Suprapubic skin (tissue), 4 donors: ENCODE data around the gene ATG4A. TPM values are rescaled to one million over a fixed set of nuclear protein-coding genes. Genes with fewer than 3 reads are reported as not detected.

Experiments
- DNase-seq, 2 donors: peaks; one replicate each; pipeline ENCODE4 v3.0.0-alpha.2; 2019; ENCODE audit warnings: low spot score in 2 of 2
- H3K27ac ChIP-seq: fragments of 200-600 bp; sonication (generic); one replicate; pipeline ENCODE4 v1.5.1; 2019
- H3K27me3 ChIP-seq: fragments of 200-600 bp; sonication (generic); one replicate; pipeline ENCODE4 v1.5.1; 2019
- H3K36me3 ChIP-seq: fragments of 200-600 bp; sonication (generic); one replicate; pipeline ENCODE4 v1.5.1; 2019
- H3K4me1 ChIP-seq: fragments of 200-600 bp; sonication (generic); one replicate; pipeline ENCODE4 v1.5.1; 2019
- H3K4me3 ChIP-seq: fragments of 200-600 bp; sonication (generic); one replicate; pipeline ENCODE4 v1.5.1; 2019; ENCODE audit warnings: mild to moderate bottlenecking
- H3K9me3 ChIP-seq: fragments of 200-600 bp; sonication (generic); one replicate; pipeline ENCODE4 v1.5.1; 2019
- CTCF ChIP-seq, 2 donors: fragments of 200-600 bp in 1 of 2; fragments of 450-650 bp in 1 of 2; sonication (generic) in 1 of 2; IDR thresholded peaks; one replicate each; pipeline ENCODE4 v1.5.1; 2016 to 2019; ENCODE audit warnings: antibody characterized with exemption in 2 of 2, mild to moderate bottlenecking in 1 of 2, moderate library complexity in 1 of 2
- EP300 ChIP-seq: sonication (generic); formaldehyde crosslinking; IDR thresholded peaks from one replicate; pipeline ENCODE4 v1.6.1; 2017; ENCODE audit warnings: antibody characterized with exemption
- POLR2A ChIP-seq, 2 donors: fragments of 450-650 bp; IDR thresholded peaks; one replicate each; pipeline ENCODE4 v1.6.1; 2017; ENCODE audit warnings: antibody characterized with exemption in 2 of 2, mild to moderate bottlenecking in 2 of 2, moderate library complexity in 2 of 2
- POLR2AphosphoS5 ChIP-seq, 3 donors: sonication (generic); formaldehyde crosslinking; IDR thresholded peaks; one replicate each; pipeline ENCODE4 v1.6.1; 2017; ENCODE audit warnings: antibody characterized with exemption in 3 of 3
- WGBS: methylation state at CpG from one replicate; pipeline ENCODE4 v1.1.5; 2018; 5-methylcytosine and 5-hydroxymethylcytosine counted together
- total RNA-seq, 4 donors: library from RNA; depleted of rRNA; stranded (reverse); fragments of >200 nt; gene quantifications; one replicate each; pipeline ENCODE4 v1.1.0, GENCODE V29; 2016

ATG4A gene
- total RNA-seq, 4 donors from 2014 or later = 9.6 to 14.1 (median 12.7) TPM

DNA sequence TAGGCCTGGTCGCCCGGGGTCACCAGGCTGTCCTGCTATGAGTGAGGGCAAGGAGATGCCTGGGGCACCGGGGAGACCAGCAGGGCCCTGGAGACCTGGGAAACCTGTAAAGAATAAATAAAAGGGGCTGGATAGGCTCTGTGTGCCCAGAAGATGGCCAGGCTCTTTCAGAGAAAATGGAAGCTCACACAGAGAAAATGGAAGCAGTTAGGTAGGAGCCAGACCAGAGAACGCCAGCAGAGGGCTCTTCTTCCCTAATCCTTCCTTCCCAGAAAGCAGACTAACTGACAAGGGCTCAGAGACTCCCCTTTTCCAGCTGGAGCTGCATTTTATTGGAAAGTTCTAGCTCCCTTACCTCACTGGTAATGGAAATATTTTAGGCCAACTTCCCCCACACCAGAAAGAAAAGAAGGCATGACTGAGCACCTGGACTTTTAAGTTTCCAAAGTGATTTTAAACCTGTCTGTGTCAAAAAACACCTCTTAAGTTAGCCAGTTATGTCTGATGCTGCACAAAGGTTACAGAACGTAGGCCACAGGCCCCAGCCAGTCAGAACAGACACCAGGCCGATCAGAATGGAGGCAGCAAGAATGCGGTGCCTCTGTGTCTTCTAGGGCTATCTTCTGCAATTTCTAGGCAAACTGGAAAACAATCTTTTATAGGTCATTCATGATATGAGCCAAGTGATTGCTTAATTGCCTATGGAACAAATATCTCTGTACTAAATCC is 74.0 kb downstream of the ATG4A start:
- H3K27ac ChIP-seq = no peak overlapping the region
- H3K9me3 ChIP-seq = no peaks in the 10 kb centered on the region
- no peaks in the 10 kb centered on the region for H3K36me3 ChIP-seq
- no peaks in the 10 kb centered on the region for H3K4me1 ChIP-seq
- DNase-seq = no peak
- WGBS = 64% methylated on average over 7 of the region's 7 CpGs
- TF ChIP-seq EP300 = no peak
- TF ChIP-seq POLR2AphosphoS5 (IDR thresholded peaks at IDR 0.05) = no peak
- TF ChIP-seq POLR2A (IDR thresholded peaks at IDR 0.05) = no peak
- TF ChIP-seq CTCF (IDR thresholded peaks at IDR 0.05) = no peak
- H3K4me3 ChIP-seq = no peak overlapping the region
- no peaks in the 10 kb centered on the region for H3K27me3 ChIP-seq

- no peaks in the 10 kb centered on the region for H3K9me3 ChIP-seq
- no peaks in the 10 kb centered on the region for H3K36me3 ChIP-seq
- H3K27ac ChIP-seq = no peak overlapping the region
- H3K27me3 ChIP-seq = no peaks in the 10 kb centered on the region
- WGBS = 69% methylated on average over 5 of the region's 5 CpGs
- H3K4me3 ChIP-seq = no peak overlapping the region
- no peak for DNase-seq
- no peaks in the 10 kb centered on the region for H3K4me1 ChIP-seq
- TF ChIP-seq POLR2A (IDR thresholded peaks at IDR 0.05) (no peak), POLR2AphosphoS5 (IDR thresholded peaks at IDR 0.05) (no peak), CTCF (IDR thresholded peaks at IDR 0.05) (no peak), EP300 (no peak)
These were observed 75.8 kb downstream of the ATG4A start for GRCh38 chrX:108167211-108167872.

DNA sequence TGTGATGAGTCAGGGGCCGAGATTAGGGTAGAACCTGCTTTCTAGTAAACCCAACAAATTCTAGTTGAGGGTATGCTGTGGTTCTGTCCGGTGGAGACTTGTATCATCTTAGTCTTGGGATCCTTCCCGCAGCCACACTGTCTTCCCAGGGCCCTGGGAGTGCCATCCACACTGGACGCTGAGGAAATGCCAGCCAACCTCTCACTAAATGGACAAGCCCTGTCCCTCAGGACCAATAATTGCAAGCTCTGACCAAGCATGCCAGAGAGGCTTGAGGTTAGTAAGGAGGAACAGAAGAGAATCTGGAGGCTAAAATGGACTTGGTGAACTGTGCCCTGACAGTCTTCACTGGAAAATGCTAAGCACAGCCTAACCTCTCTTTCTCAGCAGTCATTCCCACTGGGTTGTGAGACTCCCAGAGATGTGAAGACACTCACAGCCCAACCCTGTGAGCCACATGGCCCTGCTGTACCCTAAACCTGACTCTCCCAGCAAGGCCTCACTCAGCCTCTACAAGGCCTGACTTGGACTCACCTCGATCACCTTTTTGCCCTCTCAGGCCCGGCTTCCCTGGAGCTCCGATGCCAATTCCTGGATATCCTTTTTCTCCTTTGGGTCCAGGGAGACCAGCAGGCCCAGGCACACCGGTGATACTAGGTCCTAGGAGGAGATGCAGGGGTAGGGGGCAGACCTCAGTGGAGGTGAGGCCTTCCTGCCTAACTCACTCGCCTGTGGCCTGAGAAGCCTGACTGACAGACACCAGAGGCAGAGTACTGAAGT is 77.6 kb downstream of the ATG4A start:
- DNase-seq = no peak
- 84% methylated on average over 9 of the region's 9 CpGs for WGBS
- no peaks in the 10 kb centered on the region for H3K9me3 ChIP-seq

DNA sequence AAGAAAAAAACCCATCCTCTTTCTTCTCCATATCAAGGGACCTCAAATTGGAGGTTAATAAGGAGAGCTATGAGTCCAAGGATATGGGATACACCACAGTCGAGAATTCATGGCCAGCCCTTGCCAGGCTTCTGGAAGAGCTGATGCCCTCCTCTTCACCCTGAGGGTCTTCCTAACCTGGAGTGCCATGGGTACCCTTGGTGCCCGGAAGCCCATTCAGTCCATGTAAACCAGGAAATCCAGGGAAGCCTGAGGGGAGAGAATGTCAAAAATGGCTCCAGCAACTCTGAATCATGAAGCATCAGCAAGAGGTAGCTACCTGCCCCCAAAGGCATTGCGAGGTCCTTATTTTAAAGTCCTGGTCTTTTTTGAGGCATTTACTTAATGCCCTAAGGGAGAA is 78.2 kb downstream of the ATG4A start:
- no peak for DNase-seq
- WGBS = 91% methylated on average over 3 of the region's 3 CpGs
- H3K27ac ChIP-seq = no peak overlapping the region
- H3K27me3 ChIP-seq = no peaks in the 10 kb centered on the region
- H3K4me1 ChIP-seq = no peaks in the 10 kb centered on the region
- H3K9me3 ChIP-seq = no peaks in the 10 kb centered on the region
- TF ChIP-seq POLR2A (IDR thresholded peaks at IDR 0.05) (no peak), POLR2AphosphoS5 (IDR thresholded peaks at IDR 0.05) (no peak), EP300 (no peak), CTCF (IDR thresholded peaks at IDR 0.05) (no peak)
- H3K4me3 ChIP-seq = no peak overlapping the region
- no peaks in the 10 kb centered on the region for H3K36me3 ChIP-seq

More for the DNA sequence above, 77.6 kb downstream of the ATG4A start:
- Histone ChIP-seq H3K27me3 (no peaks in the 10 kb centered on the region), H3K4me3 (no peak overlapping the region), H3K4me1 (no peaks in the 10 kb centered on the region), H3K27ac (no peak overlapping the region), H3K36me3 (no peaks in the 10 kb centered on the region)
- TF ChIP-seq POLR2A (IDR thresholded peaks at IDR 0.05) (no peak), CTCF (IDR thresholded peaks at IDR 0.05) (no peak), EP300 (no peak), POLR2AphosphoS5 (IDR thresholded peaks at IDR 0.05) (no peak)

DNA sequence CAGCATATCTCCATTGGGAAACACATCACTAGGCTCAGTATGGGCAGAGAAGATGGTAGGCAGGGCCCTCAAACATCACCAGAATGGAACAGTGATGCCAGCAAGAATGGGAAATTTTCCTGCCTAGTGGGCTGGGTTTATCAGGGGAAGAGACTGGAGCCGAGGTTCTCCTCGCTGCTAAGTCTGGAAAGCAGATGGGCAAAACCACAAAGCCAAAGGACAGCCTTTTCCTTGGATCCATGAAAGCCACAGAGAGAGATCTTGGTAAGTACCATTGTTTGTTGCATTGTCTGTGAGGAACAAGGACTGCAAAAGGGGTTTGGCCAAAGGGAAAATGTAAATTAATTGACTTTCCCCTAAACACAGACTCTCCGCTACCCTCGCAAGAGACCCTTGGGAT is 80.1 kb downstream of the ATG4A start:
- TF ChIP-seq POLR2AphosphoS5 (IDR thresholded peaks at IDR 0.05) (no peak), POLR2A (IDR thresholded peaks at IDR 0.05) (no peak), EP300 (no peak), CTCF (IDR thresholded peaks at IDR 0.05) (no peak)
- no peak overlapping the region for H3K4me3 ChIP-seq
- WGBS = 78% methylated on average over 4 of the region's 4 CpGs
- no peaks in the 10 kb centered on the region for H3K9me3 ChIP-seq
- no peaks in the 10 kb centered on the region for H3K27me3 ChIP-seq
- no peaks in the 10 kb centered on the region for H3K36me3 ChIP-seq
- DNase-seq = no peak
- H3K4me1 ChIP-seq = no peaks in the 10 kb centered on the region
- no peak overlapping the region for H3K27ac ChIP-seq
